HepG2 (cell line): ENCODE measurements around the gene NIT2. TPM values are rescaled to one million over a fixed set of nuclear protein-coding genes. Genes with fewer than 3 reads are reported as not detected.

Experiments used
- AHR ChIP-seq: IDR thresholded peaks from 2 replicates; pipeline ENCODE4 v1.6.1; 2018; ENCODE audit warnings: missing genetic modification reagents, missing compliant biosample characterization
- ATF7-NPFF ChIP-seq: sonication (generic); formaldehyde crosslinking; IDR thresholded peaks from 2 replicates; pipeline ENCODE4 v1.8.1; 2023; ENCODE audit warnings: mild to moderate bottlenecking, low read depth, missing genetic modification reagents, moderate library complexity
- BCL3 ChIP-seq: sonication (generic); formaldehyde crosslinking; IDR thresholded peaks from 2 replicates; pipeline ENCODE4 v1.5.1; 2020; ENCODE audit warnings: mild to moderate bottlenecking, missing genetic modification reagents, moderate library complexity
- CBX1 ChIP-seq: IDR thresholded peaks from one replicate; pipeline ENCODE4 v1.6.1; 2016; ENCODE audit warnings: antibody characterized with exemption, low read depth
- GLI4 ChIP-seq: sonication (generic); formaldehyde crosslinking; IDR thresholded peaks from 2 replicates; pipeline ENCODE4 v1.5.1; 2020; ENCODE audit warnings: missing genetic modification reagents, mild to moderate bottlenecking, moderate library complexity, borderline replicate concordance
- PBX2 ChIP-seq: IDR thresholded peaks from 2 replicates; pipeline ENCODE4 v1.6.1; 2016; ENCODE audit warnings: control low read depth
- PBX3 ChIP-seq: sonication (generic); formaldehyde crosslinking; IDR thresholded peaks from 2 replicates; pipeline ENCODE4 v1.8.1; 2023; ENCODE audit warnings: missing genetic modification reagents, inconsistent platforms, borderline replicate concordance
- USF2 ChIP-seq, 2 experiments: sonication (generic) in 1 of 2; formaldehyde crosslinking in 1 of 2; IDR thresholded peaks; 2 replicates each; pipeline versions ENCODE4 v1.5.1 to v1.6.1; 2011 to 2020; ENCODE audit warnings: borderline replicate concordance in 1 of 2, low read depth in 1 of 2, low read length in 1 of 2, mild to moderate bottlenecking in 1 of 2, missing genetic modification reagents in 1 of 2, moderate library complexity in 1 of 2
- ZBTB4 ChIP-seq: sonication (generic); formaldehyde crosslinking; IDR thresholded peaks from 2 replicates; pipeline ENCODE4 v1.4.0; 2020; ENCODE audit warnings: missing genetic modification reagents, mild to moderate bottlenecking, borderline replicate concordance
- ZMYM3 ChIP-seq: sonication (generic); formaldehyde crosslinking; IDR thresholded peaks from 2 replicates; pipeline ENCODE4 v1.5.1; 2020; ENCODE audit warnings: mild to moderate bottlenecking, missing genetic modification reagents
- ZNF296 ChIP-seq: sonication (generic); formaldehyde crosslinking; conservative IDR thresholded peaks from 2 replicates; pipeline ENCODE4 v1.5.0; 2020; ENCODE audit warnings: mild to moderate bottlenecking, missing genetic modification reagents
- ZNF33A ChIP-seq: sonication (generic); formaldehyde crosslinking; IDR thresholded peaks from 2 replicates; pipeline ENCODE4 v1.5.1; 2020; ENCODE audit warnings: missing genetic modification reagents, mild to moderate bottlenecking, moderate library complexity, borderline replicate concordance
- ZNF501 ChIP-seq: sonication (generic); formaldehyde crosslinking; IDR thresholded peaks from 2 replicates; pipeline ENCODE4 v1.5.1; 2020; ENCODE audit warnings: mild to moderate bottlenecking, moderate library complexity, missing genetic modification reagents
- ZNF674 ChIP-seq: sonication (generic); formaldehyde crosslinking; IDR thresholded peaks from 2 replicates; pipeline ENCODE4 v1.5.0; 2020; ENCODE audit warnings: low read depth, mild to moderate bottlenecking, missing genetic modification reagents
- ZNF777 ChIP-seq: sonication (generic); formaldehyde crosslinking; IDR thresholded peaks from 2 replicates; pipeline ENCODE4 v1.4.0; 2020; ENCODE audit warnings: missing genetic modification reagents
- ZNF788 ChIP-seq: sonication (generic); formaldehyde crosslinking; IDR thresholded peaks from 2 replicates; pipeline ENCODE4 v1.5.0; 2020; ENCODE audit warnings: mild to moderate bottlenecking, missing genetic modification reagents, borderline replicate concordance
- polyA plus RNA-seq, 8 experiments: library from polyadenylated mRNA; depleted of rRNA in 3 of 8; stranded (reverse) in 7 of 8; unstranded in 1 of 8; fragments of >200 nt; fragmentation: Illumina TruSeq in 4 of 8; extraction: Trizol in 4 of 8; gene quantifications; 2 replicates each; pipeline versions ENCODE4 v1.2.1 to v1.2.3, GENCODE V29; 2011 to 2016; ENCODE audit warnings: low read depth in 4 of 8, missing spikeins in 1 of 8, mixed read lengths in 1 of 8; ENCODE audit not compliant: insufficient read depth in 1 of 8
- total RNA-seq, 5 experiments: library from RNA; depleted of rRNA; stranded (reverse); fragments of >200 nt; fragmentation: Illumina TruSeq; extraction: Trizol; gene quantifications; 2 replicates each; pipeline ENCODE4 v1.2.3, GENCODE V29; 2016; ENCODE audit warnings: low read depth in 1 of 5

Gene NIT2
- total and polyA plus RNA-seq, 2 of the 13 experiments (the other 11 are each of a cell fraction or from before 2014, with no cell fraction given): 43.4 to 49.1 TPM

GRCh38 chr3:100400780-100401673, 66.5 kb downstream of the NIT2 start, which contains the start of the genes LNP1 and TOMM70 (continued):
- no peak; the same call in 1 of the 2 replicates for TF ChIP-seq ZNF296
- no peak for TF ChIP-seq ZMYM3 (CRISPR knock-in tag)
- TF ChIP-seq ZNF777 (CRISPR knock-in tag): peak; percentile 60; the same call in 1 of the 2 replicates
- TF ChIP-seq CBX1: no peak
- TF ChIP-seq USF2 (IDR thresholded peaks at IDR 0.05; ENCODE audit: low read depth, low read length): no peak
- TF ChIP-seq USF2 (CRISPR knock-in tag; IDR thresholded peaks at IDR 0.05; ENCODE audit: borderline replicate concordance): no peak; the same call in 1 of the 2 replicates
- peak; percentile 38; the same call in 1 of the 2 replicates for TF ChIP-seq ATF7-NPFF (CRISPR knock-in tag)
- TF ChIP-seq AHR (CRISPR knock-in tag): no peak
- no peak for TF ChIP-seq PBX3 (CRISPR knock-in tag)
- peak; percentile 91; the same call in 1 of the 2 replicates for TF ChIP-seq GLI4 (CRISPR knock-in tag)
- peak; percentile 81; the same call in 1 of the 2 replicates for TF ChIP-seq ZBTB4
- no peak for TF ChIP-seq ZNF33A
- no peak for TF ChIP-seq PBX2 (CRISPR knock-in tag)
- TF ChIP-seq BCL3 (CRISPR knock-in tag): no peak; the same call in none of the 2 replicates
- 0 out of 2 replicates have a peak, but pooled peaks have one; percentile 56 for TF ChIP-seq ZNF674 (CRISPR knock-in tag)
- no peak for TF ChIP-seq ZNF501 (CRISPR knock-in tag)
- peak; percentile 57; the same call in 1 of the 2 replicates for TF ChIP-seq ZNF788
